ENCODE measurements around the gene TRPM2.

Gene TRPM2

DNA sequence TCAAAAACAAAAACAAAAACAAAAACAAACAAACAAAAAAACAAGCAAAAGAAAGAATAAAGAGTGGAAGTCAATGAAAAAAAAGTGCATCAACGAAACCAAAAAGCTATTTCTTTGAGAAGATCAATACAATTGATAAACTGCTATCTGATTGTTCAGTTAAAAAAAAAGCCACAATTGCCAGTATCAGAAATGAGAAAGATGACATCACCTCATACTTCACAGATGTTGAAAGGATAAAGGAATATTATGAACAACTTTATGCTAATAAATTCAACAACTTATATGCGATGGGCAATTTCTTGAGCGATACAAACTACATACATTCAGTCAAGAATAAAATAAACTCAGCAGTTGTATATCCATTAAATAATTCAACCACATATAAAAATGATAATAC, 99.7 kb downstream of the TRPM2 start:
- no peak overlapping the region for H3K27ac ChIP-seq
- no peak for TF ChIP-seq ZFX (IDR thresholded peaks at IDR 0.05)
- TF ChIP-seq, protein P1, sequence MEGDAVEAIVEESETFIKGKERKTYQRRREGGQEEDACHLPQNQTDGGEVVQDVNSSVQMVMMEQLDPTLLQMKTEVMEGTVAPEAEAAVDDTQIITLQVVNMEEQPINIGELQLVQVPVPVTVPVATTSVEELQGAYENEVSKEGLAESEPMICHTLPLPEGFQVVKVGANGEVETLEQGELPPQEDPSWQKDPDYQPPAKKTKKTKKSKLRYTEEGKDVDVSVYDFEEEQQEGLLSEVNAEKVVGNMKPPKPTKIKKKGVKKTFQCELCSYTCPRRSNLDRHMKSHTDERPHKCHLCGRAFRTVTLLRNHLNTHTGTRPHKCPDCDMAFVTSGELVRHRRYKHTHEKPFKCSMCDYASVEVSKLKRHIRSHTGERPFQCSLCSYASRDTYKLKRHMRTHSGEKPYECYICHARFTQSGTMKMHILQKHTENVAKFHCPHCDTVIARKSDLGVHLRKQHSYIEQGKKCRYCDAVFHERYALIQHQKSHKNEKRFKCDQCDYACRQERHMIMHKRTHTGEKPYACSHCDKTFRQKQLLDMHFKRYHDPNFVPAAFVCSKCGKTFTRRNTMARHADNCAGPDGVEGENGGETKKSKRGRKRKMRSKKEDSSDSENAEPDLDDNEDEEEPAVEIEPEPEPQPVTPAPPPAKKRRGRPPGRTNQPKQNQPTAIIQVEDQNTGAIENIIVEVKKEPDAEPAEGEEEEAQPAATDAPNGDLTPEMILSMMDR (conservative IDR thresholded peaks at IDR 0.05) = no peak

DNA sequence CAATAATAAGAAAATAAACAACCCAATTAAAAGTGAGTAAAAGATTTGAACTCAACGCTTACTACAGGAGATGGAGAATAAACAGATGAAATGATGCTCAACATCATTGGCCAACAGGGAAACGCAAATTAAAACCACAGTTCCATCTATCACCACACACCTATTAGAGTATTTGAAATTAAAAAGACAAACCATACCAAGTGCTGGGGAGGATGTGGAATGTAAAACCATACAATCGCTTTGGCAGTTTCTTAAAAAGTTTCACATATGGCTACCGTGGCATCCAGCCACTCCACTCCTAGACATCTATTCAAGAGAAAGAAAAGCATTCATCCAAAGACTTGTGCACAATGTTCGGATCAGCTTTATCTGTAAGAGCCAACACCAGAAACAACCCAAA, 100.6 kb downstream of the TRPM2 start:
- TF ChIP-seq ZFX (IDR thresholded peaks at IDR 0.05) = no peak
- TF ChIP-seq, protein P1 (conservative IDR thresholded peaks at IDR 0.05) = no peak
- no peak overlapping the region for H3K27ac ChIP-seq

DNA sequence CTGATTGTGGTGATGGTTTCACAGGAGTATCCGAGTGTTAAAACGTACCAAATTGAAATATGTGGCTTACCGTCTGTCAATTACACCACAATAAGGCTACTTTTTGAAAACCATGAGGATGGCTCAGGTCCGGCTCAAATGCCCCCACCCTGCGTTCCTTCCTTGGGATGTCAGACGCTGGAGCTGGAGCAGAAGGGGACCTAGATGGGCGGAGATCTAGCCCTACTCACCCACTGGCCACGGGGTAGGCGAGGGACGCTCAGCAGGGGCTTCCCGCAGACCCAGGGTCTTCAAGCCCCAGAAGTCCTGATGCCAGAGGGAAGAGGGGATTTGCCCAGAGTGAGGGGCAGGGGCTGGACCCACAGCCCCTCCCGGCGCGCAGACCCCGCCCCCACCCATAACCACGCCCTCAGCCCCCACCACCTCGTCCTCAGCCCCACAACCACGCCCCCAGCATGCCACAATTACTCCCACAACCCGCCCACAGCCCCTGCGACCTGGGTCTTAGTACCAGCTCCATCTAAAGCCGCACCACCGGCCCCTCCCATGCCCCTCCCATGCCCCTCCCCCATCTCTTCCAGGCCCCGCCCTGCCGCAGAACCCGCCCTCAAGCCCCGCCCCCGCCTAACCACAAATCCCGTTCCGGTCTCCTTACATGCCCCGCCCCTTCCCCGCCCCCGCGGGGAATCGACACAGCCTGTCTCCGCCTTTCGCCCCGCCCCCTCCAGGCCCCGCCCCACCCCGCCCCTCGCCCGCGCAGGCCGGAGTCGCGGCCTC, 101.5 kb downstream of the TRPM2 start, which contains the start of gene LRRC3:
TSS of gene LRRC3 (plus strand) at position 764 of the 777 bp plus-strand sequence. CDS start 1,135 bp downstream, outside the sequence.
- peak within 1 kb of the TSS; percentile 53 for H3K27ac ChIP-seq

DNA sequence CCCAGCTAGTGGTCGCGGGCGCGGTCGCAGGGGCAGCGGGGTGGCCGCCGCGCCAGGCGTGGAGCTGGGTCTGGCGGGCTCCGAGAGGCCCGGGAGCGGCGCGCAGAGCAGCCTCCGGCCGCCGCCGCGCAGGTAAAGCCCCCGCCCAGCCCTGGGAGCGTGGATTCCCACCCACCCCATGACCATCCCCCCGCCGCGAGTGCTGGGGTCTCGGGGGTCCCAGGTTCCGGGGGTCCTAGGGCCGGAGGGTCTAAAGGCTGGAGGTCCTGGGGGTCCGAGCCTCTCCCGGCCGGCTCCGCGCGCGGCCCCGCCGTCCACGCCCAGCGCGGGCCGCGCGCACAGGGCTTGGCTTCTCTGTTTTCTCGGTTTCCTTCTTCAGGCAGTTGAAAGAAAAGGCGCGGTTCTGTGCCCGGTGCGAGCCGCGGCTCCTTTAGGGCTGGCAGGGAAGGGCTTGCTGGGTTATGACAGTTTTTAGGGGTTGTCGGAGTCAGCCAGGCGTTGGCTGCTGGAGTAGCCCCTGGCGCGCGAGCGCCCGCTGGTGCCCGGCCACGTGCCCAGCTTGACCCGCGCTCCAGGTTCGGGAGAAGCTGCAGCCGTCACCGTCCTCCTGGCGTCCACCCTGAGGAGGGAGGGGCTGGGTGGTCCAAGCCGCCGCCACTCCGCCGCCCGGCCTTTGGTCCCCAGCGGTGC, 102.2 kb downstream of the TRPM2 start:
- H3K27ac ChIP-seq = peak overlapping the region; percentile 53
- TF ChIP-seq, protein P1 (conservative IDR thresholded peaks at IDR 0.05) = peak; percentile 71
- no peak for TF ChIP-seq ZFX (IDR thresholded peaks at IDR 0.05)

More for the DNA sequence above, 101.5 kb downstream of the TRPM2 start, which contains the start of gene LRRC3:
- no peak for TF ChIP-seq ZFX (IDR thresholded peaks at IDR 0.05)
- TF ChIP-seq, protein P1 (conservative IDR thresholded peaks at IDR 0.05) = no peak

DNA sequence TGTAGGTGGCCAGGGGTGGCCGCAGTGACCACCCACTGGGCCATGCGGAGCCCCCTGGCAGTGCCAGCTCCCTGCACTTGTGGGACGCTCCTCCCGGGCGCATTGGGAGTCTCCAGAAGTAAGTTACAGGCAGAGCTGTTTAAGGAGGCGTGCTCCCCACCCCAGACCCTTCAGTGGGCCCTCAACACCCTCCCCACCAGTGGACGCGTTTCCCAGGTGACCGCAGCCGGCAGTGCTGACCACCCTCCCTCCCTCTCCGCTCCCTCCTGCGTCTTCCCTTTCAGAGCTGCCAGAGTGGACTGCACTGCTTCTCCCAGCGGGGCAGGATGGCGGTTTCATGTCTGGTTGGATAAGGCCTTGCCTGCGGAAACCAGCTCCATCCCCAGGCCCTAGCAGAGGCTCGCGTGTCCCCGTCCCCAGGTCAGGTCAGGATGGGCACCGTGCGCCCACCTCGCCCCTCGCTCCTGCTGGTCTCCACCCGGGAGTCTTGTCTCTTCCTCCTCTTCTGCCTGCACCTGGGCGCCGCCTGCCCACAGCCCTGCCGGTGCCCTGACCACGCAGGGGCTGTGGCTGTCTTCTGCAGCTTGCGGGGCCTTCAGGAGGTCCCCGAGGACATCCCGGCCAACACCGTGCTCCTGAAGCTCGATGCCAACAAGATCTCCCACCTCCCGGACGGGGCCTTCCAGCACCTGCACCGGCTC, 102.9 kb downstream of the TRPM2 start:
- H3K27ac ChIP-seq = peak overlapping the region; percentile 53
- no peak for TF ChIP-seq ZFX (IDR thresholded peaks at IDR 0.05)
- TF ChIP-seq, protein P1 (conservative IDR thresholded peaks at IDR 0.05) = peak; percentile 44; the same call in 1 of the 2 replicates

DNA sequence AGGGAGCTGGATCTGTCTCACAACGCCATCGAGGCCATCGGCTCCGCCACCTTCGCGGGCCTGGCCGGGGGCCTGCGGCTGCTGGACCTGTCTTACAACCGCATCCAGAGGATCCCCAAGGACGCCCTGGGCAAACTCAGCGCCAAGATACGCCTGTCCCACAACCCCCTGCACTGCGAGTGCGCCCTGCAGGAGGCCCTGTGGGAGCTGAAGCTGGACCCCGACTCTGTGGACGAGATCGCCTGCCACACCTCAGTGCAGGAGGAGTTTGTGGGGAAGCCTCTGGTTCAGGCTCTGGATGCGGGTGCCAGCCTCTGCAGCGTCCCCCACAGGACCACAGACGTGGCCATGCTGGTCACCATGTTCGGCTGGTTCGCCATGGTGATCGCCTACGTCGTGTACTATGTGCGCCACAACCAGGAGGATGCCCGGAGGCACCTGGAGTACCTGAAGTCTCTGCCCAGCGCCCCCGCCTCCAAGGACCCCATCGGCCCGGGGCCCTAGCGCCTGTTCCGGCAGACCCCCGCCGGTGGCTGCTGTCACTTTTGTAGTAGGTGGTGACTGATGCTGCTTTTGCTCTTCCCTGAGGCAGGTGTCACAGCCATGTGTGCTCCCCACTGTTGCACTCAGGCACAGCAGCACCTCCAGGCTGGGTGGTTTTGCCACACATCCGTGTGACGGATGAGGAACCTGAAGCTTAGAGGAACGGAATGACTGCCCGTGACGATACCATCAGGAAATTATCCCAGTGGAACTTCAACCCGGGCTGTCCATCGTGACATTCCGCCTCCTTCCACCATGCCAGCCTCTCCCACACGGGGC, 103.7 kb downstream of the TRPM2 start:
- no peak overlapping the region for H3K27ac ChIP-seq
- TF ChIP-seq, protein P1 (conservative IDR thresholded peaks at IDR 0.05) = no peak
- no peak for TF ChIP-seq ZFX (IDR thresholded peaks at IDR 0.05)

Data from C4-2B (cell line).